ENCODE data around the gene ABCE1. TPM values are rescaled to one million over a fixed set of nuclear protein-coding genes. Genes with fewer than 3 reads are reported as not detected.

The ABCE1 gene
- 63.1 TPM for polyA plus RNA-seq (2013, experiment 1 of 2; ENCODE audit: insufficient read length)
- polyA plus RNA-seq (2013, experiment 2 of 2; ENCODE audit: insufficient read length) = 47.8 TPM

DNA sequence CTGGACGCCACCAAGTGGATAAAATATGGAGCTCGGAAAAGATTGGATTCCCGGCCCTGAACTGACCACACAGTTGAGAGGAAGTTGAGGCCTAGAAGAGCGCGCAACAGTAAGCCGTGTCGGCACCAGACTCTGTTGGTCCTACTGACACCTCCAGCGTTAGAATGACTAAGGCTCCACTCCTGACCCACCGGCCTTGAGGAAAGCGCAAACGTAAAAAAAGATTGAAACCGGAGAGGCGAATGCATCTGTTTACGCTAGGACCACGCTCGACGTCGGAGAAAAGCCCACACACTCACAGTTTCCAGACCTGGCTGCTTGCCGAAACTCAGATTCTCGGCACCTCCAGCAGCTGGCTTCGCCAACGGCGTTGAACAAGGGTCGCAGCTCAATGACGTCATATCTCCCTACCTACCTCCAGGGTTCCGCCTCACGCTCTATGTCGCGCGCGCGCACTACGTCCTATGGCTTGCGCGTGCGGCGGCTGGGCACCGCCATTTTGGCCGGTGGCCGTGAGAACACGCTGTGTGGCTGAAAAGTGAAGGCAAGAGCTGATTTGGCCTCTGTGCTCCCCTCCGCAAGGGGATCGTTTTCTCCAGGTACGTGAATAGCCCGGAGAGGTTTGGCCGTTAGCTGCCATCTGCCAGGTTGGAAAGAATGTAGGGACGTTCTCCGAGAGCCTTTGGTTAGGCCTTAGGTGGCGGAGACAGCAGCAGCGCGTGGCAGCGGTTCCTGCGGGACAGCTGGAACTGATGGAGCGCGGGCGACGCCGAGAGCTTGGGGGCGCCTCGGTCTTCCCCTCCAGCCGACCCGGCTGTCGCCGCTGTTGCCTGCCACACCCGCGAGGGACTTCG, at the start of gene ABCE1, which contains the start of gene ANAPC10:
Gene ABCE1 (plus strand): TSS at position 491 of the 854 bp plus-strand sequence. CDS start 6,102 bp downstream, outside the sequence.
Gene ANAPC10 (minus strand): TSS at position 376 of the 854 bp plus-strand sequence. CDS start 2,097 bp downstream, outside the sequence.
- DNase-seq = peak; percentile 98

DNA sequence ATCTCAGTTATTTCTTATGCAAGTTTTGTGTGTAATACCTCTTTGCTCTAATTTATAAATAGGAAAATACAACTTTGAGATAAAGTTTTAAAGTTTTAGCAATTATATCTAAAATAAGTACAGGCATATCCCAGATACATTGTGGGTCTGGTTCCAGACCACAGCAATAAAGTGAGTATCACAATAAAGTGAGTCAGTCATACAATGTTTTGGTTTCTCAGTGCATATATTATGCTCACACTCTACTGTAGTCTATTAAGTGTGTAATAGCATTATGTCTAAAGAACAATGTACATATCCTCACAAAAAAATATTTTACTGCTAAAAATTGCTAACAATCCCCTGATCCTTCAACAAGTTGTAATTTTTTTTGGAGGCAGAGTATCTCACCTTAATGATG, 49.3 kb upstream of the ABCE1 start:
- DNase-seq = peak; percentile 25

DNA sequence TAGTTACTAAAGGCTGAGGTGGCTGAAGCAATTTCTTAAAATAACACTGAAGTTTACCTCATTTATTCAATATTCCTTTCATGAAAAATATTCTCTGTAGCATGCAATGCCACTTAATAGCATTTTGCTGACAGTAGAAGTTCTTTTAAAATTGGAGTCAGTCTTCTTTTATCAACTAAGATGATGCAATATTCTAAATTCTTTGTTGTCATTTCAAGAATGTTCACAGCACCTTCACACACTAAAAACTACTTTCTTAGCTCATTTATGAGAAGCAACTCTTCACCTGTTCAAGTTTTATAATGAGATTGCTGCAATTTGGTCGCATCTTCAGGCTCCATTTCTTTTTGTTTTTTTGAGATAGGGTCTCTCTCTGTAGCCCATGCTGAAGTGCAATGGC, 48.9 kb upstream of the ABCE1 start:
- DNase-seq = no peak

DNA sequence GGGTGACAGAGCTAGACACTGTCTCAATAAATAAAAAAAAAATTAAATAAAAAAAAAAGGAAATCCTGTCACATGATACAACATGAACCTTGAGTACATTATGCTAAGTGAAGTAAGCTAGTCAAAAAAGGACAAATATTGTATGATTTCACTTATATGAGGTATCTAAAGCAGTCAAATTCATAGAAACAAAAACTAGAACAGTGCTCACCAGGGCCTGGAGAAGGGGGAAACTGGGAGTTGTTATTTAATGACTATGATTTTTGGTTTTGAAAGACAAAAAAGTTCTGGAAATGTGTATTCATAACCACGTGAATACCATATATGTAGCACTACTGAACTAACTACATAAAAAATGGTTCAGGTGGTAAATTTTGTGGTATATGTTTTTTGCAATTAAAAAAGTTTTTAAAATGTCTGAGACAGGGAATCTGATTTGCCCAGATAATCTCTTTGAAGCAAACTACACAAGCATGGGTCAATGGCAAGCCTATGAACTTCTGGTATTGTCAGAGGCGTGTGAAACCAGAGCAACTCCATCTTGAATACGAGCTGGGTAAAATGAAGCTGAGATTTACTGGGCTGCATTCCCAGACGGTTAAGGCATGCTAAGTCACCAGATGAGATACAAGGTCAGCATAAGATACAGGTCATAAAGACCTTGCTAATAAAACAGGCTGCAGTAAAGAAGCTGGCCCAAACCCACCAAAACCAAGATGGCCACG, 42.4 kb upstream of the ABCE1 start:
- DNase-seq = no peak

DNA sequence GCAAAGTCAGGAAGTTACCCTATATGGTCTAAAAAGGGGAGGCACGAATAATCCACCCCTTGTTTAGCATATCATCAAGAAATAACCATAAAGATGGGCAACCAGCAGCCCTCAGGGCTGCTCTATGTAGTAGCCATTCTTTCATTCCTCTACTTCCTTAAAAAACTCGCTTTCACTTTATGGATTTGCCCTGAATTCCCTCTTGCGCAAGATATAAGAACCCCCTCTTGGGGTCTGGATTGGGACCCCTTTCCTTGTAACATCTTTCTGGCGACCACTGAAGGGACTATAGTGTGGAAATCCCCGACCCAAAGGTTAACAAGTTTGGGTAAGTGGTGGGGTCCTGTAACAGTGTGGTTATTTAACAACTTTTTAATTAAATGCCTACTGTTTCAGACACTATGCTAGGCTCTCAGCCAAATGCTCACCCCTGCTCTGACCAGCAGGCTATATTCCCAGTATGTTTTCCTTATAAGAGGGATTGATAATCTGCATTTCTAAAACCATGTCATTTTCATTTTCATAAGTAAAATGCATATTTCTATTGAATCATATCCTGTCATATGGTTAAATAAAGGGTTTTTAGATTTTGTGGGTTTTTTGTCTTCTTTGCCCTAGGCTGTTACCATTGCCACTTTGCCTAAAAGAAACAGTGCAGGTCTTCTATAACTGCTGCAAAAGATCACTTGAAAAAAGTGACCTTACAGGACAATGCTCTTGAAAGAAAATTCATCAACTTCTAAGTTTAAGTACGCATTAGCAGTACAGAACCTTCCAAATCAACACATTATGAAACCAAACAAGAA, 41.6 kb upstream of the ABCE1 start:
- DNase-seq = no peak

DNA sequence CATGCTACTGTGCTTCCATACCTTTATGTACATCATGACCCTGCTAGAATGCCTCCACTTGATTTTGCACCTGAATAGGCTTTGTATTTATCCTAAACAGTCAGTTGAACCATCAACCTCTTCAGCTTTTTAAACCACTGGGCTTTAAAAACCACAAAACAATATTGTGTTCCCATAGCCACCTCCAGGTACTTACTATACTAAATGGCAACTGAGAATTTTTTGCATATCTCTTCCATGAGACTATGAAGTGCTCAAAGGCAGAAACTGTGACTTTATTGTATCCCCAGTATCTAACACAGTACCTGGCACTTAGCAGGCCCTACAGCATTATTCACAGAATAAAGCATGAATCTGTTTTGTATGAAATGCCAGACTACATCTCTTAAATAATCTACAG, 39.9 kb upstream of the ABCE1 start:
- DNase-seq = no peak

DNA sequence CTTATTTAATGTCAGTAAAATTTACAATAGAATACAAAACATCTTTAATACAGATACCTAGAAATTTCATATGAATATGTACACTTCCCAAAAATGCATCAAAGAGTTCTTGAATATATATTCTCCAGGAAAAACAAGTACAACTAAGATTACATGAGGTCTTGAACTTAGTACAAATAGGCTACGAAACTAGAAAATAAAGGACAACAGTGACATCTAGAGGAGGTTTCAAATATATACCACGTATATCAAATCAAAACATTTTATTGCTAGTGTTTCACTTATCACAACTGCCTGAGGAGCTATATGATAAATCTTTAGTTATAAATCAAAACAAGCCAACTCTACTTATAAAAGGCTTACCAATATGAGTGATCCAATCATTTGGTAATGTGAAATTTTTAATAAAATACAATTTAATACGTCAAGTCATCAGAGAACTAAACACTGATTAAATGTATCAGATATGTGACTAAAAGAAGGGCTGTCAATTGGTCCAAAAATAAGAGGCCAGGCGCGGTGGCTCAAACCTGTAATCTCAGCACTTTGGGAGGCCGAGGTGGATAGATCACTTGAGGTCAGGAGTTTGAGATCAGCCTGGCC, 36.7 kb upstream of the ABCE1 start:
- peak; percentile 58 for DNase-seq

DNA sequence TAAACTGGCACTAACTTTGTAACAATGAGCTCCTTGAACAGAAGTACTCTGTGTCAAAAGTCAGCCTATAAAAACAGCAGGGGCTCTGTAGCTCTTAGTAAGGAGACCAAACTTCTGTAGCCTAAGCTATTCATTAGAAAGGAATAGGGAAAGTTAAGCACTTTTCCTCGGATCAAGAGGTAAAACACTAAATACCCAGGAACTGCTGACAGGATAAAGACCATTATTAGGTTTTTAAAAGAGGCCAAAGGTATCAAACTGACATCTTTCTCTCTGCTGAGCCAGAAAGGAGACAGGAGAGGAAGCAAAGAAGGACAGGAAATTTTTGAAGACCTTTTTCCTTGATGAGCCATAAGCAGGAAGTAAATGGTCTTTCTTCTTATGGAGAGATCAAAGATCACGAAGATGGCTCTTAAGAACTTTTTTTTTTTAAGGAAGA, 32.0 kb upstream of the ABCE1 start:
- DNase-seq = no peak

DNA sequence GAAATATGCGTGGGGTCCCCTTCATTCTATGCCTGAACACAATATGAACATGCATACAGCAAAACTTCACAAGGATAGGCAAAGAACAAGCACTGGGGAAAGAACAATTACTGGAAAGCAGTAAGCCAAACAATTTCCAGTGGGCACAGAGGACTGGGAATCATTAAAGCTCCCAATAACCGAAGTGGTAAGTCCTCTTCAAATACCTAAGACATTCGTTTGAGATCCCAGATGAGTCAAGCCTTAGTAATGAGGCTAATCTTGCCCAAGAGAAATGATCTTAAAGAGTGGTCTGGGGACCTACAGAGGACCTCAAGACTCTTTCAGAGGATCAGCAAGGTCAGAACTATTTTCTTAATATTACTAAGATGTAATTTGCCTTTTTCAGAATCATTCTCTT, 28.8 kb upstream of the ABCE1 start:
- peak; percentile 74 for DNase-seq

DNA sequence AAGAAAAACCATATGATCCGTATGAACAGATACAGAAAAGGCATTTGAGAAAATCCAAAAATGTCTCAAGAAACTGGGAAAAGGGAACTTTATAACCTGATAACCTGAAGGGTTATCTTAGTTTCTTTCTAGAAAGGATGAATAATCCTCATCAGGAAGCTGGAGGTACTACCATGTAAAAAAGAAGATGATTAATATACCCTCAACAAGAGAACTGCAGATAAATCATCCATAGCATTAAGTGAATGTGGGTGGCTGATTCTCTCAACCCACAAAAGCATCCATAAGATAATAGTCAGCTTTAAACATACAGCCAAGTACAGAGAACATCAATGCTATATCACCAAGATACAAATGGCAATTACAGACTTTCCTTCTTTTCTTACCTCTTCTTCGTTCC, 26.6 kb upstream of the ABCE1 start:
- DNase-seq = no peak

DNA sequence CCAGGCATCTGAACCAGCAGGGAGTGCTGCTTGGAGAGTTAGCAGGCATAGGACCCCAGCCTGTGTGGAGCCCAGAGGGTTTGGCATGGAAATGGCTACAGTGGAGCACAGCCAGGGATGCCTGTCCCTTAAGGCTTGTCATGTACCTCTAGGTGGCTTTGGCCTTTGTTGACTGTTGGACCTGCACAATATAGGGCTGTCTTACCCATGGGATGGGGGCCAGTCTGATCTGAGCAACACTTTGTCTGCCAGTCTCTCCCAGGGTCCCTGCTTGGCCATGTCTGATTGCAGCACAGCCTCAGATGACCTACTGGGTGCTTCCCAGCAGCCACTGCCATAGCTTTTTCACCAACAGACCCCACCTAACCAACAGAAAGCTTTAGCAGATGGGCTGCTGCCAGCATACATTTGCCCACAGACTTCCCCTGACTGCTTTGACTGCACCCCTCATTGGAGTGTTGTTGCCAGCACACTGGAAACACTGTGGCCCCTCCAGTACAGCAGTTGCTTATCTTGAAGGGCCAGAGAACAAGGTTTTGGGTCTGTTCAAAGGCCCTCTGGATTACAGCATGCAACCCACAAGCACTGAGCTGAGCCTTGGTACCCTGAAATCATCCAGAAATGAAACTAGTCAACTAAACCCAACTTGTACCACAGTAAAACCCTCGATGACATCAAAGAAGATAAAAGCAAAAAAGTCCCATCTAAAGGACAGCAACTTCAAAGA, 22.2 kb upstream of the ABCE1 start:
- no peak for DNase-seq

DNA sequence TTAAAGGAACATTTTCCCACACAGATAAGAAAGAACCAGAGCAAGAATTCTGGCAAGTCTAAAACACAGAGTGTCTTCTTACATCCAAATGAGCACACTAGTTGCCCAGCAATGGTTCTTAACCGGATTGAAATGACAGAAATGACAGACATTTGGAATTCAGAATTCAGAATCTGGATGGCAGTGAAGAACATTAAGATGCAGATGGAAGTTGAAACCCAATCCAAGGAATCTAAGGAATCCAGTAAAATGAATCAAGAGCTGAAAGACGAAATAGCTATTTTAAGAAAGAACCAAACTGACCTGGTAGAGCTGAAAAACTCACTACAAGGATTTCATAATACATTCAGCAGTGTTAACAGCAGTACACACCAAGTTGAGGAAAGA, 21.6 kb upstream of the ABCE1 start:
- no peak for DNase-seq

DNA sequence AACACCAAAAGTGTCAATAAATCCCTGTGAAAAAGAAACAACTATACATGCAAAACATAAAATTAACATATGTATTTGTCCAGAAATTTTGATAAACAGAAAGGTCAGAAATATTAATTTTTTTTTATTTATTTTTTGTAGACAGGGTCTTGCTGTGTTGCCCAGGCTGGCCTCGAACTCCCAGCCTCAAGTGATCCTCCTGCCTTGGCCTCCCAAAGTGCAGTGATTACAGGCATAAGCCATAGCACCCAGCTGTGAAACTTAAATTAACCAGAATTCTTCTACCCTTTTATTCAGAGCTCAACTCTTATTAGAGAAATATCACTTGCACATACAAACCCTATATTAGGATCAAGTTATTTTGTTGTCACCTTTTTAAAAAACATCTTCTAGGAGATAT, 16.4 kb upstream of the ABCE1 start:
- DNase-seq = no peak

DNA sequence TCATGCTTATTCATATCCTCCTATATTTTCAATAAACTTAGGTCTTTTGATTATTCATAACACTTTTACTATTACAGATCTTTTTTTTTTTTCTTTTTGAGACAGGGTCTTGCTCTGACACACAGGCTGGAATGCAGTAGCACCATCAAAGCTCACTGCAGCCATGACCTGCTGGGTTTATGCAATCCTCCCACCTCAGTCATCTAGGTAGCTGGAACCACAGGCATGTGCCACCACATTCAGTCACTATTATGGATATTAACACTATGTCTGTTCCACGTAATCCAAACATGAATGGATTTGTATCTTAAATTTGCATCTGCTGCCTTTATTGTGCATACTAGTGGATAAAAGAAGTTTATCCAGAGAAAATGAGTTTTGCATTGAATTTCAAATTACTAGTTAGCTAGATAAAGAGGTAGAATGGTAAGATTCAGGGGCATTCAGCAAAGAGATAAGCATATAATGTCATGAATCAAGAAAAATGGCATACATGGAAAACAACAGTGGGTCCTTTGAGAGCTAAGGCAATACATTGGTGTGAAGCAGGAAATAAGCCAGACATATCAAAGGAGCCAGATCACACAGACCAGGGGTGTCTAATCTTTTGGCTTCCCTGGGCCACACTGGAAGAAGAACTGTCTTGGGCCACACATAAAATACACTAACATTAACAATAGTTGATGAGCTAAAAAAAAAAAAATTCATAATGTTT, 14.1 kb upstream of the ABCE1 start:
- DNase-seq = no peak

DNA sequence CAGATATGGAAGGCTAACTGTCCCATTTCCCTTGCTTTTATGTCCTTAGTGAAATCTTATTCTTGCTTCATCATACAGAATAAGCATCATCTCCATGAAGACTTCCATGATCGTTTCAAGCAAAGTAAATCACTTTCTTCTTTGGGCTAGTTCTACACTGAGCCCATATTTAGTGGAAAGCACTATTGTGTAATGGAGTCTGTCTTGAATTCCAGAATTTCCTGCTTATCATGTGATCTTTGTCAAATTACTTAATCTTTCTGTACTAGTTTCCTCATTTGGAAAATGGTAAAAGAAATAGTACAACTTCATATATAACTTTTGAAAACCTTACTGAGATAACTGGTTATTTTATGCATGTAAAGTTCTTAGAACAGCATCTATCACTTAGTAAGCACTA, 7.7 kb upstream of the ABCE1 start:
- DNase-seq = no peak

DNA sequence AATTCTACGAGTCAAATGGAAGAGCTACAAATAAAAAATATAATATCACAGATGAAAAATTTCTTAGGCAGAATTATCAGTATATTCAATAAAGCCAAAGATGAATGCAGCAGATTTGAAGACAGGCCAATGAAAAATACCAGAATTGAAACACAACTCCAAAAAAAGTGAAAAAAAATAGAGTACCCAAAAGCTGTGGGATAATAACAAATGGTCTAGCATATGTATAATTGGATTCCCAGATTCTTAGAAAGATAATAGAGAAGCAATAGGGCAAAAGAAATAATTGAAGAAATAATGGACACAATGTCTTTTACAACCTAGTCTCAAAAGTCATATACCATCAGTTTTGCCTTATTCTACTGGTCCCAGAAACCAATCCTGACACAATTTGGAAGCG, 4.5 kb upstream of the ABCE1 start:
- no peak for DNase-seq

DNA sequence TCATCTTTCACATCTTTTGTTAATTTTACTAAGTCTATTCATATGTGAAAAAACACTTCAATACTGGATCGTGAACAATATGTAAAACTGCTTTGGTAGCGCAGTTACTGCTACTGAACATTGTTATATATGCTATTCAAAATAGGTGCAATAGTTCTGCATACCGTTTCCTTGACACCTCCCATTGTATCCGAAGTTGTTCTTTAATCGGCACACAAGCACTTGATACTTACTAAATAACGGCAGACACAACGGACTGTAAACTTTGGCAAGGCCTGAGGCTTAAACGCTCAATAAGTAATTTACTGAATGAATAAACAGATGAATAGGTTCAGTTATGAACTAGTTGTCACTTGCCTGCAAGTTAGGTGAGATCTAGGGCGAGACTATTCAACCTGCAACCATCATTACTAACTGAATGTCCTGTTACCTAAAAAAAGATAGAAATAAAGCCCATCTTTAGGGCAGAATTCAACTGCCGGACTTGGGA, 735 bp upstream of the ABCE1 start:
- no peak for DNase-seq

DNA sequence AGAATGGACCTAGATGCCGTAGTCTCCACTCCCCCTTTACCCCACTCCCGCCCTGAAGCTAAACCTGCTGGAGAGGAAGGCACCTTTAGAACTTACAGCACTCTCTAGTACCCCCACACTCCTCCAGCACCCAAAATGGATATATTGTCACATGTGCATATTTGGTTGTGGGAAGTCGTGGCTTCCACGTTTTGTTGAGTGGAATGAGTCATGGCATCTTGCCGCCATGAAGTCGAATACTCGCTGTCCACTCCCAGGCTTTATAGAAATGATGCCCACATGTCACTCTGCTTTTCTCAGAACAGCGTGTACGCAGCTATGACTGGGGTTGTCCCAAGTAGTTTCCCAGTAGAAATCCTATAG, 545 bp downstream of the ABCE1 start:
- peak; percentile 68 for DNase-seq

DNA sequence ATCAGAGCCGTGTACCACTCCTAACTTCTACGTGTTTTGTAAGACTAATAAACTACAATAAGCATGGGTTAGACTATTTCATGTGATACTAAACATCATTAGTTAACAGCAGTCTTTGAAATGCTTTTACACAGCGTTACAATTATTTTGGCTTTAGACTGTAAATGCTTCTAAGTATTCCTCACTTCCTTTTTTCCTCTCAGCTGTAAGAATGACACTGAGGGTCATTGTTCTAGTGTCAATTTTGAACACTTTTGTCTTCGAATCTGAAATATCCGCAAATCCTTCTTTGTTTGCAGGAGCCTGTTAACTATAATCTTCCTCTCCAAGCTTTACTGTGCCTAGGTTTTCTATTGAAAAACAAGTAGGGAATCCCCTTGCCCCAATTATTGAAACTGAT, 1.5 kb downstream of the ABCE1 start:
- DNase-seq = peak; percentile 4

DNA sequence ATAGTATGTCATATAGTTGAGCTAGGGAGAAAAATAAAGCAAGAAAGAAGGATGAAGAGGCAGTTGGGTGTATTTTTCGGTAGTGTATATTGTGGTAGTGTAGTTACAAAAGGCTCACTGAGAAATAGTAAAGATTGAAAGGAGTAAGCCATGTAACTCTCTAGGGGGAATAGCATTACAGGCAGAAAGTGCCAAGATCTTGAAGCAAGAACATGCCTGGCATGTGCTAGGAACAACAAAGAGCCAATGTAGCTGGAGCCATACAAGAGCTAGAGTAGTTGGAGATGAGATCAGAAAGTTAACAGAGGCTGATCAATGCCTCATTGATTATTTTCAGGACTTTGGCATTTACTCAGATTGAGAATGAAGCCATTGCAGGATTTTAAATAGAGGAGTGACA, 3.0 kb downstream of the ABCE1 start:
- DNase-seq = no peak

DNA sequence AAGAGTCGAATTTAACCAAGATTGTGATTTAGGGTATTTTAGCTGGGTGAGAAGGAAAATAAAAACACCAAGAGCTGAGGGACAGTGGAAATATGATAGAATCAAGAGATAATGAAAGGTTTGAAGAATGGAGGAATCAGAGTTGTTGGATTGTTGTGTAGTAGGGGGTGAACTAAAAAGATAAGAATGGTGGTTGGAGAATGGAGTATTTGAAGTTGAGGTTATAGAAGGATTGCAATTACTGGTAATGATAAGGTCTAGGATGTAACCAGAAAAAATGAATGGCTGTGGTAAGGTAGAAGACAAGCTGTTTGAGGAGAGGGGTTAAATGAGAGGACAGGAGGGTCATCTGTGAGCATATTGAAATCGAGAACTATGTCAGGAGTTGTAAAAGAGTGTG, 4.5 kb downstream of the ABCE1 start:
- no peak for DNase-seq
